Vagina (tissue), 2 donors: ENCODE measurements around the gene NUB1. TPM values are rescaled to one million over a fixed set of nuclear protein-coding genes. Genes with fewer than 3 reads are reported as not detected.
A peak's percentile ranks its signal among the peaks of the same experiment; 100 is the strongest.

Source experiments
- DNase-seq, 2 donors: peaks; one replicate each; pipeline ENCODE4 v3.0.0-alpha.2; 2017; ENCODE audit errors: extremely low spot score in 2 of 2
- H3K27ac ChIP-seq: fragments of 200-600 bp; sonication (generic); one replicate; pipeline ENCODE4 v1.5.1; 2019
- H3K27me3 ChIP-seq: fragments of 200-600 bp; sonication (generic); one replicate; pipeline ENCODE4 v1.5.1; 2019
- H3K36me3 ChIP-seq, 2 donors: fragments of 200-600 bp; sonication (generic); one replicate each; pipeline ENCODE4 v1.5.1; 2017 to 2019
- H3K4me1 ChIP-seq: fragments of 200-600 bp; sonication (generic); one replicate; pipeline ENCODE4 v1.5.1; 2019
- H3K4me3 ChIP-seq, 2 donors: fragments of 200-600 bp; sonication (generic); 1 replicate in 1 of 2; 2 replicates in 1 of 2; pipeline ENCODE4 v1.5.1; 2016 to 2019
- H3K9me3 ChIP-seq: fragments of 200-600 bp; sonication (generic); one replicate; pipeline ENCODE4 v1.5.1; 2019
- POLR2A ChIP-seq, 2 donors: fragments of 450-650 bp; IDR thresholded peaks; one replicate each; pipeline ENCODE4 v1.6.1; 2017; ENCODE audit warnings: antibody characterized with exemption in 2 of 2, mild to moderate bottlenecking in 2 of 2, moderate library complexity in 2 of 2
- POLR2AphosphoS5 ChIP-seq, 2 donors: sonication (generic); formaldehyde crosslinking; IDR thresholded peaks; one replicate each; pipeline ENCODE4 v1.9.0; 2017; ENCODE audit warnings: antibody characterized with exemption in 2 of 2, mild to moderate bottlenecking in 2 of 2, low read depth in 1 of 2; ENCODE audit not compliant: insufficient read depth in 1 of 2
- intact Hi-C: fragments of 100-400 bp; cut with DNase I; formaldehyde crosslinking; loops from one replicate; pipeline ENCODE4 v1.15.1; 2023
- total RNA-seq: library from RNA; depleted of rRNA; stranded (reverse); fragments of >200 nt; gene quantifications from one replicate; pipeline ENCODE4 v1.2.3, GENCODE V29; 2016
- TF ChIP-seq, protein P1 (sequence below), 3 experiments: fragments of 450-650 bp in 2 of 3; fragments of 200-600 bp in 1 of 3; sonication (generic) in 1 of 3; IDR thresholded peaks; one replicate each; pipeline ENCODE4 v1.5.1; 2017 to 2019; ENCODE audit warnings: antibody characterized with exemption in 3 of 3, mild to moderate bottlenecking in 2 of 3, moderate library complexity in 2 of 3

The NUB1 gene
- total RNA-seq, 1 donor from 2014 or later: 46.2 TPM

- H3K9me3 ChIP-seq: no peaks in the 10 kb centered on the region
- intact Hi-C loops: no loop called here
- no peak overlapping the region for H3K4me3 ChIP-seq
- H3K36me3 ChIP-seq: no peaks in the 10 kb centered on the region
- no peak for DNase-seq
- peaks cover 36% of the 10 kb centered on the region for H3K4me1 ChIP-seq
- TF ChIP-seq POLR2AphosphoS5 (IDR thresholded peaks at IDR 0.05; ENCODE audit: insufficient read depth in 1 of 2, low read depth in 1 of 2): no peak
- TF ChIP-seq POLR2A (IDR thresholded peaks at IDR 0.05): no peak
- TF ChIP-seq, protein P1, sequence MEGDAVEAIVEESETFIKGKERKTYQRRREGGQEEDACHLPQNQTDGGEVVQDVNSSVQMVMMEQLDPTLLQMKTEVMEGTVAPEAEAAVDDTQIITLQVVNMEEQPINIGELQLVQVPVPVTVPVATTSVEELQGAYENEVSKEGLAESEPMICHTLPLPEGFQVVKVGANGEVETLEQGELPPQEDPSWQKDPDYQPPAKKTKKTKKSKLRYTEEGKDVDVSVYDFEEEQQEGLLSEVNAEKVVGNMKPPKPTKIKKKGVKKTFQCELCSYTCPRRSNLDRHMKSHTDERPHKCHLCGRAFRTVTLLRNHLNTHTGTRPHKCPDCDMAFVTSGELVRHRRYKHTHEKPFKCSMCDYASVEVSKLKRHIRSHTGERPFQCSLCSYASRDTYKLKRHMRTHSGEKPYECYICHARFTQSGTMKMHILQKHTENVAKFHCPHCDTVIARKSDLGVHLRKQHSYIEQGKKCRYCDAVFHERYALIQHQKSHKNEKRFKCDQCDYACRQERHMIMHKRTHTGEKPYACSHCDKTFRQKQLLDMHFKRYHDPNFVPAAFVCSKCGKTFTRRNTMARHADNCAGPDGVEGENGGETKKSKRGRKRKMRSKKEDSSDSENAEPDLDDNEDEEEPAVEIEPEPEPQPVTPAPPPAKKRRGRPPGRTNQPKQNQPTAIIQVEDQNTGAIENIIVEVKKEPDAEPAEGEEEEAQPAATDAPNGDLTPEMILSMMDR (IDR thresholded peaks at IDR 0.05): no peak
- H3K27ac ChIP-seq: no peak overlapping the region
- H3K27me3 ChIP-seq: no peaks in the 10 kb centered on the region
Measured at GRCh38 chr7:151406886-151407583, 65.4 kb downstream of the NUB1 start.

- no peak for DNase-seq
- H3K9me3 ChIP-seq: no peaks in the 10 kb centered on the region
- peak overlapping the region; percentile 62 to 80 for H3K4me3 ChIP-seq
- no peaks in the 10 kb centered on the region for H3K36me3 ChIP-seq
- H3K4me1 ChIP-seq: peaks cover 32% of the 10 kb centered on the region
- peak overlapping the region; percentile 81 for H3K27ac ChIP-seq
- intact Hi-C loops: no loop called here
- no peaks in the 10 kb centered on the region for H3K27me3 ChIP-seq
- peak in 1 of 2 donors; percentile 33 for TF ChIP-seq POLR2AphosphoS5 (IDR thresholded peaks at IDR 0.05; ENCODE audit: insufficient read depth in 1 of 2, low read depth in 1 of 2)
- TF ChIP-seq, protein P1 (IDR thresholded peaks at IDR 0.05): no peak
Measured at GRCh38 chr7:151408498-151408838, 66.9 kb downstream of the NUB1 start.

- Histone ChIP-seq H3K27me3 (no peaks in the 10 kb centered on the region), H3K4me3 (peak overlapping the region; percentile 62 to 80), H3K36me3 (no peaks in the 10 kb centered on the region), H3K9me3 (no peaks in the 10 kb centered on the region), H3K4me1 (peaks cover 26% of the 10 kb centered on the region), H3K27ac (peak overlapping the region; percentile 81)
- TF ChIP-seq POLR2A (IDR thresholded peaks at IDR 0.05) (no peak), POLR2AphosphoS5 (IDR thresholded peaks at IDR 0.05; ENCODE audit: insufficient read depth in 1 of 2, low read depth in 1 of 2) (no peak)
- TF ChIP-seq, protein P1 (IDR thresholded peaks at IDR 0.05): no peak
- DNase-seq: no peak
- intact Hi-C loops: no loop called here
Measured at GRCh38 chr7:151408839-151409666, 67.4 kb downstream of the NUB1 start.

DNA sequence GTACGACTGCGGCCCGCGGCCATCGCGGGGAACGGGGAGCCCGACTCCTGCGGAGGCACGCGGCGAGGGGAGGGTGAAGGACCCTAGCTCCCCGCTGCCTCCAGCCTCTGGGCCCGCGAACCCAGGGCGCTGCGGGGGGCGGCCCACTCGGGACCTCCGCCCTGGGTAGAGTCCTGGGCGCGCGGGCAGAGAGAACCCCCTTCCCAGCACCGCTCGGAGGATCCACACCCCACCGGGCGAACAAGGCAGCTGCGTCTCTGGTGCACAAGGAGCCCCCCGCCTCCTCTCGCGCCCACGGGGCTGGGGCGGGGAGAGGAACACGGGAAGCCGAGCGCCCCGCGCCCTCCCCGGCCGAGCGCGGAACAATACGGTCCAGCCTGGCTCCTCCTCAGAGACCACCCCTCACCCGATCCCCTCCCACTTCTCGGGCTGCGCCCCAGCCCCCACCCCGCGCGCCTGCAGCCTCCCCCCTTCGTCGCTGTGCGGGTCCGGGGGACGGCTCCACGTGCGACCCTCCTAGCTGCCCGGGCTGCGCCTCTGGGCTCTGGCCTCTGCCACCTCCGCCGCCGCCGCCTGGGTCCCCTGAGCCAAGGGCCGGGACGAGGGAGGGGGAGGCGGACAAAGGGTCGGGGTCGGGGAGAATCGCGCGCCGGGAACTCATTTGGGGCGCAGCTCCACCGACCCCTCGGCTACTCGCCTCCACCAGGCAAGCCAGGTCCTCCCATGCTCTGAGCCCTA is 68.2 kb downstream of the NUB1 start, which contains the start of gene WDR86:
Gene WDR86, minus strand, starts transcription at position 372 of the 738 bp plus-strand sequence. CDS start 449 bp downstream, outside the sequence.
- H3K4me3 ChIP-seq: peak within 1 kb of the TSS; percentile 62 to 80
- peak within 1 kb of the TSS; percentile 81 for H3K27ac ChIP-seq
- H3K9me3 ChIP-seq: no peaks in the 10 kb centered on the region
- intact Hi-C loops: no loop called here
- peak in 1 of 2 donors; percentile 21 for TF ChIP-seq POLR2A (IDR thresholded peaks at IDR 0.05)
- TF ChIP-seq POLR2AphosphoS5 (IDR thresholded peaks at IDR 0.05; ENCODE audit: insufficient read depth in 1 of 2, low read depth in 1 of 2): no peak
- TF ChIP-seq, protein P1 (IDR thresholded peaks at IDR 0.05): no peak
- DNase-seq: no peak
- H3K4me1 ChIP-seq: peaks cover 21% of the 10 kb centered on the region
- no peaks in the 10 kb centered on the region for H3K36me3 ChIP-seq
- H3K27me3 ChIP-seq: no peaks in the 10 kb centered on the region
